Tibial nerve (tissue), 4 donors: Measurements from ENCODE around the gene TRAPPC2L.

ENCODE experiments used
- EP300 ChIP-seq, 2 donors: sonication (generic); formaldehyde crosslinking; IDR thresholded peaks; one replicate each; pipeline ENCODE4 v1.6.1; 2017; ENCODE audit warnings: antibody characterized with exemption in 2 of 2, mild to moderate bottlenecking in 1 of 2
- POLR2A ChIP-seq, 2 donors: fragments of 450-650 bp; IDR thresholded peaks; one replicate each; pipeline ENCODE4 v1.6.1; 2017; ENCODE audit warnings: antibody characterized with exemption in 2 of 2, mild to moderate bottlenecking in 2 of 2, moderate library complexity in 2 of 2
- TF ChIP-seq, protein P1 (sequence below), 5 experiments: fragments of 200-600 bp in 3 of 5; fragments of 450-650 bp in 2 of 5; sonication (generic) in 3 of 5; IDR thresholded peaks; one replicate each; pipeline ENCODE4 v1.5.1; 2016 to 2019; ENCODE audit warnings: antibody characterized with exemption in 5 of 5, mild to moderate bottlenecking in 3 of 5, moderate library complexity in 2 of 5

DNA sequence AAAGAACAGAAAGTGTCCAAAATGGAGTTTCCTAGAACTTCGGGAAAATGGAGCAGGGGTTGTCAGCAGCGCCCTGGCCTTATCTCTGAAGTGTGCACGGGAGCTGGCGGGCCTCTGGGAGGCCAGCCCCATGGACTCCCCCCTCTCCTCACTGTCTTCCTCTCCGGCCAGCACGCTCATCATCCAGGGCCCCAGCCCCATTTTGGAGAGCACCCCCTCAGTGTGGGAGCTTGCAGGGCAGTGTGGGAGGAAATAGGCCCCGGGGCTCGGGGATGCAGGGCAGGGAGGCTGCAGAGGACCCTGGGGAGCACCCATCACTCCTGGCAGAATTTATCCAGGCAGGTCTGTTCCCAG, 14.4 kb downstream of the TRAPPC2L start:
- TF ChIP-seq, protein P1, sequence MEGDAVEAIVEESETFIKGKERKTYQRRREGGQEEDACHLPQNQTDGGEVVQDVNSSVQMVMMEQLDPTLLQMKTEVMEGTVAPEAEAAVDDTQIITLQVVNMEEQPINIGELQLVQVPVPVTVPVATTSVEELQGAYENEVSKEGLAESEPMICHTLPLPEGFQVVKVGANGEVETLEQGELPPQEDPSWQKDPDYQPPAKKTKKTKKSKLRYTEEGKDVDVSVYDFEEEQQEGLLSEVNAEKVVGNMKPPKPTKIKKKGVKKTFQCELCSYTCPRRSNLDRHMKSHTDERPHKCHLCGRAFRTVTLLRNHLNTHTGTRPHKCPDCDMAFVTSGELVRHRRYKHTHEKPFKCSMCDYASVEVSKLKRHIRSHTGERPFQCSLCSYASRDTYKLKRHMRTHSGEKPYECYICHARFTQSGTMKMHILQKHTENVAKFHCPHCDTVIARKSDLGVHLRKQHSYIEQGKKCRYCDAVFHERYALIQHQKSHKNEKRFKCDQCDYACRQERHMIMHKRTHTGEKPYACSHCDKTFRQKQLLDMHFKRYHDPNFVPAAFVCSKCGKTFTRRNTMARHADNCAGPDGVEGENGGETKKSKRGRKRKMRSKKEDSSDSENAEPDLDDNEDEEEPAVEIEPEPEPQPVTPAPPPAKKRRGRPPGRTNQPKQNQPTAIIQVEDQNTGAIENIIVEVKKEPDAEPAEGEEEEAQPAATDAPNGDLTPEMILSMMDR (IDR thresholded peaks at IDR 0.05), result no peak
- no peak for TF ChIP-seq POLR2A (IDR thresholded peaks at IDR 0.05)
- no peak for TF ChIP-seq EP300 (IDR thresholded peaks at IDR 0.05)
